Endothelial cell of umbilical vein (primary cell): ENCODE data around the gene TMEM184B. TPM values are rescaled to one million over a fixed set of nuclear protein-coding genes. Genes with fewer than 3 reads are reported as not detected.

Experiments
- BruUV-seq: library from RNA; stranded (reverse); fragments of 400-500 nt; replicated peaks from 2 replicates; lab custom pipeline; 2021; lab: Mats Ljungman, UMichigan
- CTCF ChIA-PET: fragments of 300-600, 350-600 bp; sonication (Branson Sonifier 250); formaldehyde crosslinking; loops from one replicate; lab custom pipeline; 2021; ENCODE audit warnings: antibody characterized with exemption, inconsistent platforms; lab: Charles Lee
- POLR2A ChIA-PET: fragments of 300-600, 350-600 bp; sonication (Branson Sonifier 250); formaldehyde crosslinking; loops from one replicate; lab custom pipeline; 2021; ENCODE audit warnings: antibody characterized with exemption, inconsistent platforms; lab: Charles Lee
- DNase-seq: peaks from one replicate; pipeline ENCODE4 v3.0.0-alpha.2; 2011; ENCODE audit warnings: low read depth, low spot score
- FAIRE-seq: peaks from 2 replicates; lab custom pipeline; 2011; peaks lifted over from hg19 to GRCh38; lab: Jason Lieb, UNC
- H2AFZ ChIP-seq: 2 replicates; pipeline ENCODE4 v1.6.0; 2012; ENCODE audit warnings: low read depth, low read length, control low read depth, inconsistent platforms
- H3K27ac ChIP-seq: 2 replicates; pipeline ENCODE4 v1.5.1; 2011; ENCODE audit warnings: low read depth, mild to moderate bottlenecking, control low read depth, low read length, moderate library complexity; ENCODE audit not compliant: insufficient read depth
- H3K27me3 ChIP-seq, 2 experiments: 2 replicates each; pipeline versions ENCODE4 v1.6.0 to v1.6.1; 2011; ENCODE audit warnings: low read length in 2 of 2, mixed read lengths in 1 of 2; ENCODE audit not compliant: control insufficient read depth in 2 of 2, insufficient read depth in 2 of 2
- H3K36me3 ChIP-seq, 2 experiments: 2 replicates in 1 of 2; 3 replicates in 1 of 2; pipeline ENCODE4 v1.5.1; 2011; ENCODE audit warnings: low read length in 2 of 2, mild to moderate bottlenecking in 1 of 2, moderate library complexity in 1 of 2; ENCODE audit not compliant: control insufficient read depth in 2 of 2, insufficient read depth in 2 of 2; ENCODE audit errors: extremely low read depth in 1 of 2
- H3K4me1 ChIP-seq: 3 replicates; pipeline ENCODE4 v1.5.1; 2011; ENCODE audit warnings: mild to moderate bottlenecking, low read length; ENCODE audit not compliant: control insufficient read depth, insufficient read depth; ENCODE audit errors: extremely low read depth
- H3K4me2 ChIP-seq: 2 replicates; pipeline ENCODE4 v1.6.1; 2011; ENCODE audit warnings: low read length, control low read depth, mixed read lengths; ENCODE audit not compliant: insufficient read depth
- H3K4me3 ChIP-seq, 3 experiments: fragments of 200-600 bp in 1 of 3; sonication (generic), shearing (Covaris generic) in 1 of 3; replicated peaks in 1 of 3; 2 replicates each; pipeline ENCODE4 v1.5.1; 2011 to 2016; ENCODE audit warnings: control low read depth in 3 of 3, low read length in 3 of 3, mild to moderate bottlenecking in 2 of 3, inconsistent platforms in 1 of 3, low read depth in 1 of 3, moderate library complexity in 1 of 3; ENCODE audit not compliant: insufficient read depth in 1 of 3
- H3K79me2 ChIP-seq: 2 replicates; pipeline ENCODE4 v1.6.0; 2012; ENCODE audit warnings: low read length, inconsistent platforms; ENCODE audit not compliant: control insufficient read depth, insufficient read depth
- H3K9ac ChIP-seq: replicated peaks from 2 replicates; pipeline ENCODE3; 2011; ENCODE audit warnings: low read length, control low read depth; ENCODE audit not compliant: insufficient read depth; ENCODE audit errors: extremely low read depth
- H3K9me1 ChIP-seq: replicated peaks from 3 replicates; pipeline ENCODE4 v1.6.0; 2011; ENCODE audit warnings: mild to moderate bottlenecking, low read length; ENCODE audit not compliant: control insufficient read depth, insufficient read depth; ENCODE audit errors: extremely low read depth
- H3K9me3 ChIP-seq: replicated peaks from 2 replicates; pipeline ENCODE4 v1.5.1; 2012; ENCODE audit warnings: low read length, inconsistent platforms; ENCODE audit not compliant: control insufficient read depth, insufficient read depth
- H4K20me1 ChIP-seq: replicated peaks from 2 replicates; pipeline ENCODE3; 2011; ENCODE audit warnings: mild to moderate bottlenecking, low read length; ENCODE audit not compliant: control insufficient read depth, insufficient read depth; ENCODE audit errors: extremely low read depth
- CTCF ChIP-seq, 2 donors: IDR thresholded peaks; 1 replicate in 1 of 2; 2 replicates in 1 of 2; pipeline ENCODE4 v1.5.1; 2011; ENCODE audit warnings: low read length in 2 of 2, mild to moderate bottlenecking in 2 of 2, moderate library complexity in 2 of 2, control low read depth in 1 of 2, inconsistent platforms in 1 of 2, low read depth in 1 of 2; ENCODE audit not compliant: insufficient read depth in 1 of 2; ENCODE audit errors: extremely low read depth in 1 of 2
- EZH2 ChIP-seq: IDR thresholded peaks from 2 replicates; pipeline ENCODE4 v1.6.1; 2012; ENCODE audit warnings: borderline replicate concordance, low read depth, mild to moderate bottlenecking, moderate library complexity, low read length, inconsistent platforms; ENCODE audit not compliant: severe bottlenecking
- FOS ChIP-seq: IDR thresholded peaks from 2 replicates; pipeline ENCODE4 v1.6.1; 2011; ENCODE audit warnings: mild to moderate bottlenecking, low read length, moderate library complexity, borderline replicate concordance; ENCODE audit not compliant: insufficient read depth
- GATA2 ChIP-seq: IDR thresholded peaks from 2 replicates; pipeline ENCODE4 v1.7.0; 2011; ENCODE audit warnings: low read depth, mild to moderate bottlenecking, moderate library complexity, mixed read lengths, low read length; ENCODE audit not compliant: insufficient read length, insufficient read depth
- JUN ChIP-seq: IDR thresholded peaks from 2 replicates; pipeline ENCODE4 v1.6.1; 2011; ENCODE audit warnings: borderline replicate concordance, low read depth; ENCODE audit not compliant: insufficient read length, insufficient read depth
- MAX ChIP-seq: IDR thresholded peaks from 2 replicates; pipeline ENCODE4 v1.6.1; 2011; ENCODE audit not compliant: insufficient read depth, insufficient read length
- MYC ChIP-seq: IDR thresholded peaks from one replicate; pipeline ENCODE4 v1.6.1; 2011; ENCODE audit warnings: mild to moderate bottlenecking, low read depth, low read length
- POLR2A ChIP-seq: IDR thresholded peaks from 2 replicates; pipeline ENCODE4 v1.6.1; 2012; ENCODE audit warnings: low read depth, mild to moderate bottlenecking, control low read depth, low read length
- POLR2AphosphoS5 ChIP-seq: IDR thresholded peaks from 2 replicates; pipeline ENCODE4 v1.6.1; 2012; ENCODE audit warnings: low read depth, mild to moderate bottlenecking, control low read depth, low read length, moderate library complexity; ENCODE audit not compliant: insufficient read depth
- dilution Hi-C: fragments of 300-500 bp; cut with MboI; formaldehyde crosslinking; loops from one replicate; pipeline ENCODE4 v1.15.0; 2019; ENCODE audit warnings: low sequenced_read_pairs; ENCODE audit not compliant: extremely low pct_ligation_motif_present
- intact Hi-C: fragments of 100-400 bp; cut with micrococcal nuclease; formaldehyde crosslinking; loops from one replicate; pipeline ENCODE4 v1.10.0; 2022
- polyA plus RNA-seq, 4 experiments: library from polyadenylated mRNA; depleted of rRNA in 3 of 4; stranded (reverse) in 3 of 4; unstranded in 1 of 4; fragments of >200 nt; gene quantifications; 2 replicates each; pipeline versions ENCODE4 v1.2.1 to v1.2.3, GENCODE V29; 2011 to 2012; ENCODE audit warnings: missing spikeins in 1 of 4
- total RNA-seq: library from RNA; stranded (reverse); gene quantifications from 2 replicates; pipeline ENCODE4 v1.2.3, GENCODE V29; 2021

The TMEM184B gene
- total and polyA plus RNA-seq, 2 donors (not counting 3 experiments of a cell fraction or from before 2014, with no cell fraction given), result 72.5 to 96.6 TPM

GRCh38 chr22:38248280-38248679, 24.5 kb downstream of the TMEM184B start:
- DNase-seq (no peak), FAIRE-seq (no peak)
- Histone ChIP-seq H3K4me2 (no peak overlapping the region), H3K9me1 (no peaks in the 10 kb centered on the region), H3K27ac (no peak overlapping the region), H3K4me1 (no peaks in the 10 kb centered on the region), H3K27me3 (no peaks in the 10 kb centered on the region), H3K9ac (no peak overlapping the region), H3K36me3 (peaks cover 5 to 40% of the 10 kb centered on the region in 2 experiments), H3K9me3 (no peaks in the 10 kb centered on the region), H3K79me2 (peaks cover 47% of the 10 kb centered on the region), H2AFZ (no peak overlapping the region), H3K4me3 (no peak overlapping the region), H4K20me1 (no peaks in the 10 kb centered on the region)
- intact Hi-C loops (no loop called here), dilution Hi-C loops (no loop called here)
- TF ChIP-seq MAX, result no peak
- no peak for TF ChIP-seq MYC
- TF ChIP-seq POLR2A, result no peak
- no peak for TF ChIP-seq POLR2AphosphoS5
- TF ChIP-seq CTCF (IDR thresholded peaks at IDR 0.05; ENCODE audit: extremely low read depth in 1 of 2, insufficient read depth in 1 of 2, low read depth in 1 of 2, low read length in 2 of 2), result no peak
- no peak for TF ChIP-seq EZH2
- TF ChIP-seq JUN, result no peak
- TF ChIP-seq GATA2, result no peak
- TF ChIP-seq FOS, result no peak
- BruUV-seq, result no TSS peak
- CTCF ChIA-PET, result no interaction called here
- POLR2A ChIA-PET, result interaction anchor here (1.1 kb wide), 1 partner anchor 13 kb away, joined by 3 read pairs; no protein-coding TSS in a partner anchor
